NCI-H1417 (cell line): ENCODE results near the gene MFAP3L.
A peak's percentile ranks its signal among the peaks of the same experiment; 100 is the strongest.

Source experiments
- DNase-seq, 3 experiments: peaks; one replicate each; lab custom pipeline; 2025; lab: John Stamatoyannopoulos, UW

MFAP3L gene

DNA sequence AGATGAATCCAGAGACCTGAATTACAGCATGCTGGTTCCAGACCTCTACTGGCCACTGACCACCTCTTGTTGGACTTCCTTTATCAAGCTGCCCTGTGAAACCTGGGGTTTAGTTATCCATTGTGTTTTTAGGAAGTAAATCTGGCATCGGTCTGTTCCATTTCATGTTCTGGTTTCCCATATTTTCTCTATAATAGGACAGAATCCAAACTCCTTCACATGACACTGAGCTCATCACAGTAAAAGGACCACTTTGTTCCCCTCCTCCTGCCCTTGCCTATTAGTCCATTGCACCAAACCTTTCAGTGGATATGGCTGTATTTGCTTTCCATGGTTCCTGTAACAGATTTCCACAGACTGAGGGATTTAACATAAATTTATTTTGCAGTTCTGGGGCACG lies 4.0 kb downstream of the MFAP3L start:
- DNase-seq, result no peak

DNA sequence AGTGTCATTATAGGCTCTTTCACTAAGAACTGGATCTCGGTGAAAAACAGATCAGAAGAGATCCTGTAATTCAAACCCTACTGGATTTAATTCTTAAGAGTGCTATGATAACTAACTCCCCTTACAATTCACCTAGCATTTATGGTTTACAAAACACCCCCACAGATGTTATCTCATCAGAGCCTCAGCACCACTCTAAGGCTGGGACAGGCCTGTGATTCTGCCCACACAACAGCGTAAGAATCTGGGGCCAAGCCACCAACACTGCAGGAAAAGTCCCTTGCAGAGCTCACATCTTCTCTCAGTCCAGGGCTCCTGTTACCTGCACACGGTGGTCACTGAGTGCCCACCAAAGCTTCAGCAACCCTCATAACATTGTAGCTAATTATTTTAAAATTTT lies 8.9 kb downstream of the MFAP3L start:
- peak in 1 of 3 experiments; percentile 23 for DNase-seq

DNA sequence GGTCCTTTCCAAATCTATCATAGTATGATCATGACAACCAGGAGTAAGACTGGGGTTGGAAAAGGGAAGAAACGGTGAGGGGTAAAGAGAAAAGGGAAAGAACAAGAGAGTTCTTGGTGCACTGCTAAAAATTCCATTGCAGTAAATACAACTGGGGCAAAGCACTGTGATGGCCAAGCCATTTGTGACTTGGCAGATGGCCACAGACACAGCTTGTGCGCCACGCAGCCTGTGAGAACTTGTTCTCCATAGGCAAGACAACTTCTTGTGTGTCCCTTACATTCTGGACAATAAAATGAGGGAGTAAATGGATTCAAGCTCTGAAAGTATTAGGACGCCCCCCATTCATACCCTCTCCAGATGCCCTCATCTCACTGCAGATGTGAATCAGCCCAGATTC lies 10.9 kb downstream of the MFAP3L start:
- no peak for DNase-seq

DNA sequence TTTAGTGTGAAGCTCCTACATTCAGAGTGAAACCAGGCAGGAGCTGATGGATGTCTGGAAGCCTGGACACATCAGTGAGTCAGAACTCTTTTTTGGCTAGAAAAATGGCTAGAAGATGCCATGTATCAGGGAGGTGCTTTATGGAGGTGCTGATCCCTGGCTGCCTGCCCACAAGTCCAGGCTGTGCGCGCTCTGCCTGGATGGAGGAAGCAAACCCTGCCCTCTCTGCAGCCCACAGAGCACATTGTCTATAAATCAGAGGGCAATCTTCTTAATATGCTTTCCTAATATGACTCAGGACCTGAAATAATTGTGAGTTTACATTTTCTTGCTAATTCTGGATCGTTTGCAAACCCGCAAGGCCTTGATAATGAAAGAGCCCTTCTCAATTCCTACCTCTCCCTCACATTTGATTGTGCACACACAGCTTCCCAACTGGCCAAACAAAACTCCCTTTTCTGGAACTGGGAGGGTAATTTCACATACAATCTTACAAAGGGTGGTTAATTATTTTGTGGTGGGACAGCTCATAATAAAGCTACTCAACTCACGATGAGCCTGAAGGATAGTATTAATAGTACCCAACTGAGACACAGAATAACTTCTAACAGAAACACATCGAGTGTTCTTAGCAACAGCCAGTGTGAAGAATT lies 11.7 kb downstream of the MFAP3L start:
- peak in 1 of 3 experiments; percentile 14 for DNase-seq

DNA sequence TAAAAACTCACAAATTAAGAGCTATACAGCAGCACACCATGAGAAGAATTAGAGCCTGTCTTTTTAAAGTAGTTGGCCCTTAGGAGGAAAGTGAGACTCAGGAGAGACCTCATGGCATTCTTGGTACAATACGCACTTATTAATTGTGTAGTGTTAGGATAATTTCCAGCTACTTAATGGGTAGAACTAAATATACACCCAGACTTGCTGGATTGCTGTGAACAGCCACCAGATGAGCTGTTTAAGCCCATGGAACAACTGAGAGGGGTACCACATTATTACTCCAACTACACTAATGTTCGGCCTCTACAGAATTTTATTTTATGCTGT lies 13.6 kb downstream of the MFAP3L start:
- DNase-seq, result no peak

DNA sequence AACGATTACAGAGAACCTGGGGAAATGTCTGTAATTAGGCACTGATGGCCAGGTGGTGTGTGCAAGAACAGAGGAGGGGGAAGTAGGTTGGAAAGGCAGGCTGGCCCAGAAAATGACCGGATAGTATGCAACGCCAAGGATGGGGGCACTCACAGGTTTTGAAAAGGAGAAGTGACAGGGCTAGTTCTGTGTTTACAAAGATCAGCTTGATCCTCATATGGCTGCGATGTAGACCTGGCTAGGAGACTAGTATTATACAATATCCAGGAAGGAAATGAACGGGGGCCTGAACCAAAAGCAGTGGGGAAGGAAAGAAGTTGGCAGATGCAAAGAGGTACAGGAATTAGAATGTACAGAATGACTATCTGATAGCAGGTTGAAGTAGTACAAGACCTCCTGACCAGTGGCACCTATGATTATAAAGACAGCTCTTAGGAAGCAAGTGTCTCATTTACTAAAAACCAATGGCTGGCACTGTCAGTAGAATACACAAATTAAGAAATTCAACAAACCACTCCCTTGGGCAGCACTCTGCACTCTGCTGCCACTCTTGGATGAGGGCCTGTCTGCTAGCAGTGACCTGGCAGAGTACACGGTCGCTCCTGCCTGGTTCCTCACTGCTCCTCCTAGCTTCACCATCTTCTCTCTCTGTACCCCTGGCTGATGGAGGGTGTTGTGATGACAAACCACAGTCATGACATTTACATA lies 14.1 kb downstream of the MFAP3L start:
- no peak for DNase-seq

DNA sequence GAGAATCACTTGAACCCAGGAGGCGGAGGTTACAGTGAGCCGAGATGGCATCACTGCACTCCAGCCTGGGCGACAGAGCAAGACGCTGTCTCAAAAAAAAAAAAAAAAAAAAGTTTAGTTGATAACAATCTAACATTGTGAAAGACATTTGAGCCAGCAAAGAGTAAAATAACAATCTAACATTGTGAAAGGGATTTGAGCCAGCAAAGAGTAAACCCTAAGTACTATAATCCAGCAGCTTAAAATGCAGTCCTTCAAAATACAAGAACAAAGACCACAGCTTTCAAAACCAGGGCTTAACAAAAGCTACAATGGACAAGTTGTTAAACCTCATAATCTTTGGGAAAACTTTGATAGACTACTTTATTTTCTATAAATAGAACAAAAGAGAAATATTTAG lies 16.9 kb downstream of the MFAP3L start:
- DNase-seq, result no peak

DNA sequence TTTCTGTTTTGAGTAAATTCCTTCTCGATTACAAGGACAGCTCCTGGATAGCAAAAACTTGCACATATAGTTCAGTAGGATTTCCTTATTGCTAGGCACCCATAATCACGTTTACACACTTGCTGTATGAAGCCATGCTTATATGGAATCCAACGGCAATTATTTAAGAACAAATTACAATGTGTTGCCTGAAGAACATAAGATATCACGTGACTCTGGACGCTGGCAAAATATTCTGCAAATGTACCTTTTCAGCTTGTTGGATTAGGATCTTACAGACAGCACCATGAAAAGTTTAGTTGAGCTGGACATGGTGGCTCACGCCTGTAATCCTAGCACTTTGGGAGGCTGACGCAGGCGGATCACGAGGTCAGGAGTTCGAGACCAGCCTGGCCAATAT lies 17.4 kb downstream of the MFAP3L start:
- DNase-seq, result no peak

DNA sequence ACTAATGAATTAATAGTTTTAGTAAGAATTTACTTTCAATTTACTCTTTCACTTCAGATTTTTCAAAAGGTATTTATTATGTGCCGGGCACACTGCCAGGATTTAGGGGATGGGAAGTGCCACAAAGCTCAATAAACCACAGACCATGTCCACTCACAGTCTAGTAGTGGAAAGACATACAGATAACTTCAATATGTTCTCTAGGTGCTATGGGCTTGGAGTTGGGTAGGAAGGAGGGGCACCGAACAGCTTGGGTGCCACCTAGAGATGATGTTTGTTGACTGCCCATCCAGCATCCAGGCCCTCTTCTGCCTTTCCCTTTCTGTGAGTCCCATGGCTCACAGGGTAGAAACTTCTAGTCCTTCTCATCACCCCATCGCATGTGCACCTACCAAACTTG lies 17.8 kb downstream of the MFAP3L start:
- peak in 1 of 3 experiments; percentile 18 for DNase-seq

DNA sequence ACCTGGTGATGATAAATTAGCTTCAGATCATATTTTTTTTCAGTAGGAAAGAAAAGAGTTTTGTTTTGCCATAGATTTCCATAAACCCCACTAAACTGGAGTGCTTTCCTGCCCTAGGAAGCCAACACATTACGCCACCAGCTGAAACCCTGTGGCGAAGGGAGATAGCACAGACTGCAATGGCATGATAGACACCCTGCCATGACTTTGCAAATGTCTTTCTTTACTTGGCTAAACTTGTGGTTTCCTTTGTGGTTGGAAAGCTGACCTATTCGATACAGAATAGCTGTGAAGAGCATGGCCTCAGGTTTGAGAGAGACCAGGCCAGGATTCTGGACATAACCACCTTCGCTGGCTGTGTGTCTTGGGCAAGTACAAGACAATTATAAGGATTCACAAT lies 19.1 kb downstream of the MFAP3L start:
- no peak for DNase-seq

DNA sequence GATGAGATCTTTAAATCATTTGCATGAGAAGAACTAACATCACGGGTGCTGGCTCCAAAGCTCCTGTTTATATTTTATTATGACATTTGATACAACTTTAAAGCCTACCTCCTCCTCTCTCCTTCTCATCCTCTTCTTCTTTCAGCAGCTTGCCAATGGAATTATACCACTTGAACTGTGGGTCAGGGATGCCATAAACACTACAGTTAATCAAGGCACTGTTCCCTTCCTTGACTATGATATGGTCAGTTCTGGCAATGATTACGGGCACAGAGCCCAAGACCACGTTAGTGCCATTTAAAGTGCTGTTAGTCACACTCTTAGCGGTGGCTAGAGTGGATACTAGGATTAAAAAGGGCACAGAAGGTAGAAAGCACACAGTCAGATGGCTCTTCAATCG lies 20.7 kb downstream of the MFAP3L start:
- peak in 2 of 3 experiments; percentile 54 to 72 for DNase-seq

DNA sequence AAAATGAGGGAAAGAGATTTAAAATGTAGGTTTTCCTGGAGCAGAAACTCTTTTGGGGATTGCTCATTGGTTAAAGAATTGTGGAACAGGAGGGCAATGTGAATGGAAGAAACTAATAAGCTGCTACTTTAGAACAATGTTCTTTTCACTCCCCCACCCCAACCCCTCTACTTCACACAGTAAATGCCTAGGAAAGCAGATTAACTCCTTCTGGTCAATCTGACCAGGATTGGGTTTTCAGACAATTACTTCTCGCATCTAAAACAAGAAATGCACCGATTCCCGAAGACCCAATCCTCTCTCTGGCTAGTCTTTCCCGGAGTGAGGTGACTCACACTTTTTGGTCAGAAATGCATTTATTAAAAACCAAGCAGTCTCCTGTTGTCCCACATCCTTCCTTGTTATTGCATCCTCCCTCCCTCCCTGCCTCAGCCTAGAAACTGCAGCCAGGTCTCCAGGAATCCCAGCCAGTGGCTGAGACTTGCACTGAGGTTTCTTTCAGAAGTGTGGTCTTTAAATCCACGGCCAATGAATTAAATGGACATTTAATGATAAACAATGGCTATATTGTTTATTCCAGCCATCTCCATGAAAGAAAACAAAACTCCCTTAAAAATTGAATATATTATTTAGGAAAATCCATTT lies 21.4 kb downstream of the MFAP3L start:
- no peak for DNase-seq

DNA sequence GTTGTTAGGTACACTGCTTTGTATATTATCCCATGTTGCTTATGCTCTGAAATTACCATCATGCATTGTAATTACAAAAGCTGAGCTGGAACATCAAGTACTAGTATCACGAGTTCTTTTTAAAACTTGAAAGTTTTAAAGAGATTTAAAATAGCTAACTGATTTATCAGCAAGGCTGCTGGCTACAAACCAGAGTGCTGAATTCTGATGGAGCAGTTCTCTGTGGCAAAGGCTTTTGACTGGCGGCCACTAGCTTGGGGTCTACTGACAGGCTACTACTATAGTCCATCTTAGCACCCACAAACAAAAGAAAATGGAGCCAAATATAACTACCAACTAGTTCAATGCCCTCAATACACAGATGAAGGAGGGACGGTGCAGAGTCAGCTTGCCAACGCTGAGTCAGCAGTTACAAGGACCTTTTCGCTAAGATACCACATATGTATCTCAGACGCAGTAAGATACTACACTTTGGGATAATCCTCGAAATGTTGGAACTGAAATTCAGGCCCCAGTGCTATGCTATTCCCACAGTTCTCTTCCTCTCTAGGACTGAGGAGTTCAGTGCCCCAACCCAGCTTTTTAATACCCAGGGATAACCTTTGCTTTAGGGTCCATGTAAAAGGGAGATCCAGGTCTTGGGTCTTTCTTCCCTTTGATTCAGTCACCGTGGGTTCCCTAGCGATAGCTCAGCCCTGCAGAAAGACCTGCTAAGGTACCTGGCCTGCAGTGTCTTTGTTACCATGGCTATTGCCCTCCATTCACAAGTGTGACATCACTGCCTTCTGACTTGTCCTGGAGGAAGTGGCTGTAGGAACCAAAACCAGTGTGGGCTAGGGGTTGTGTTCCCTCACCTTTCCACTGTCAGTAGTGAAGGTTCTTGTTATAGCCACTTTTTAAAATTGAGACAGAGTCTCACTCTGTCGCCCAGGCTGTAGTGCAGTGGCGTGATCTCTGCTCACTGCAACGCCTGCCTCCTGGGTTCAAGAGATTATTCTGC lies 22.8 kb downstream of the MFAP3L start:
- DNase-seq, result no peak

DNA sequence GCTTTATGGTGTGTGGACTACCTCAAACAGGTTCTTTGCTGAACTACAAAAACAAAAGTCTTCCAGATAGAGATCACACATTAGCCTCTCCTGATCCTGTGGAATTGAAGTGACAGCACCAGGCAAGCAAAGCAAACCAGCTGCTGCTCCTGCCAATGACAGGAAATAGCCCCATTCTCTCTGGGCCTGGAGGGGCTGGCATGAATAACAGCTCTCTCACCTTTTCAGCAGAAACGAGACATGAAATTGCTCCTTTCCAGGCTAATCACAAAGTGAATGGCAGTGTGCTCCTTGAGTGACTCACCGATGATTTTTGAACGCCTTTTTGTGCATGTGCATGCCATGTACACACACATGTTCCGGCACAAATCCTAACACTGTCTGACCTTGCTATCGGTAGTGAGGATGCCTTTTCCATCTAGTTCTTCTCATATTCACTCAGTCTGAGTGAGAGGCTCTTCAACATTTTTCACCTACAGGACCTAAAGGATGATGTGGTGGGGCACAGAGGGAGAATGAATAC lies 24.4 kb downstream of the MFAP3L start:
- DNase-seq, result peak in 2 of 3 experiments; percentile 8 to 32

DNA sequence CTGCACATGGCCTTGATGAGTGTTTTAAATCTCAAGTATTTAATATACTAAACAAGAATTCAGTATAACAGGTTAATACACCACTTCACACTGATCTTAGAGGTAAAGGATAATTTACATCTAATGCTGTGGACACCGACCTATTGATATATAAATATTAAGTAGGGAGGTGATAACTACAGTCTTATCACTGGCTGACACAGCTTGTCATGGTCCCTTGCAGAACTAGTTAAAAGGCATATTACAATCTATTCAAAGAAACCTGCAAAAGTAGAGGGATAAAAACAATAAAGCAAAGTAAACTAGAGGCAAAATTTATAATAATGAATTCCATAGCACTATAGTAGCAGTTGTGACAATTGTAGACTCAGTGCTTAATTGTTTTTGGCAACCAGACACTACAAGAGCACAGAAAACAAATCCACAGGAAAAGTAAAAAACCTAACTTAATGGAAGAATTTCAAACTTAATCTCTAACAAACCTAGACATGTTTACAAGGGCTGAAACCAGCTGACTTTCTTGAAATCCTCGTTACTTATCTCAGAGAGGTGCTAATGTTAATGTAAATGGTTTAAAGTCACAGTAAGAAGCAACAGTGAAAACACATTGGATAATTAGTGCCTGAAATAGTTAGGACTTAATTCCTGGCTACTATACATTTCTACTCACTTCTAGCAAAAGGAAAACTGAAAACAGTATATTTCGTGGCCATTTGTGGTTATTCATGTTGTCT lies 25.0 kb downstream of the MFAP3L start:
- no peak for DNase-seq

DNA sequence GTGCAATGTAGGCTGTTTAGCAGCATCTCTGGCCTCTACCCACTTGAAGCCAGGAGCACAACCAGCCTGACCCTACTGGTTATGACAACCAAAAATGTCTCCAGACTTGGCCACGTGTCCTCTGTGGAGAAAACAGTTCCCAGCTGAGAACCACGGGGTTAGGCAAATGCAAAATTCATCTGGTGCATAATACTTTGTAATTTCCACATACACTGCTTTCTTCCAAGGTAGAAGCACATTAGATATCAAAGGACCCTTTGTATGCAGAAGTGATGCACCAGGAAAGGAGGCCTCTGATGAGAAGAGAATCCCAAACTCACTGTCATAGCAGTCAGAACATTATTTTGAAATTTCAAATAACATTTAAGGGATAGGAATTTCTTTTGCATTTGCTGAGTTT lies 26.3 kb downstream of the MFAP3L start:
- DNase-seq, result no peak

DNA sequence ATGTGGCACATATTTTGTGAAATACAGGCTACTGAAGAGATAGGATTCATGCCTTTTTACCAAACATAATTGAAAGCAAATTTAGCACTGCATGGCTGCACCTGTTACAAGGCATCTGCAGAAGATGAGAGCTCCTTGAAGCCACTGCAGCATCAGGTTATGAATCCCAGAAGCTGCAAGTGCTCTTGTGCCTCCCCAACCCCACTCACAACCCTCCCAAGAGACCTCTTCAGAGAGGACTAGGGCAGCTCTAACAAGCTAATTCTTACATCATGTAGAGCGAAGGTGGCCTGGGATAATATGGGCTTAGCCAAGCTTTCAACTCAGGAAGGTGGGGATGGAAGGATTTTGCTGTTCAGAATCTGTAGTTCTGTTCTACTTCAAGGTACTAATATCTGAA lies 27.2 kb downstream of the MFAP3L start:
- DNase-seq, result peak; percentile 17 to 96 (median 60)

DNA sequence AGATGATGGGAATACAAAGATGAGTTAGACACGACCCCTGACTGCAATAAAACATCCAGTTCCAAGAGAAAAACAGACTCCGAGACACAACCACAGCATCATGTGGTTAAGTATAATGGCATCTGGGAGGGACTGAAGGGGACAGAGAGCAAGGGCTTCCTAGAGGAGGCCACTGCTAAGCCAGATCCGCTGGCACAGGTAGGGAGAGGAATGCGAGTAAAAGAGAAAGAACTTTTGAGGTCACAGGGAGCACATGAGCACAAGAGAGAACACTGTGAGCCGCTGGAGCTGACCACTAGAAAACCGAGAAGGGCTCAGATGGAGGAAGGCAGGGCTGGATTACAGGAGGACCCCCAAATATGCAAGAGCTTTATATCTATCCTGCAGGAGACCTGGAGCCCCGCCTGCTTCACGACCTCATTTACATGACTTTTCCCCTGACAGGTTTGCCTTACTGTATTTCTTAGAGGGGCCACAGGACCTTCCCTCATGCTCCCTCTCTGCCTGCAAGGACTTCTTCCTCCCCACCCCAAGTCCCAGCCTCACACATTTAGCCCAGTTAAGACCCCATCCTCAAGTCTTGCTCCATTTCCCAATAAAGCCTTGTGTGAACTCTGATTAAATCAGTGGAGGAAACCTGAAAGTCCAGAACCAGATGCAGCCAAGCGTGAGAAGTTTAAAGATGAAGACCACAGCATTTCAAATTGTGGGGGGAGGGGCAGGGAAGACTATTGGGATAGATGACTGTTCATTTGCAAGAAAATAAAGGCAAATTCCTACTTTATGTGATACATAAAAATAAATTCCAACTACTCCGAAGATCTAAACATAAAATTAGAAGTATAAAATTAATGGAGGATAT lies 29.6 kb downstream of the MFAP3L start:
- DNase-seq, result no peak

DNA sequence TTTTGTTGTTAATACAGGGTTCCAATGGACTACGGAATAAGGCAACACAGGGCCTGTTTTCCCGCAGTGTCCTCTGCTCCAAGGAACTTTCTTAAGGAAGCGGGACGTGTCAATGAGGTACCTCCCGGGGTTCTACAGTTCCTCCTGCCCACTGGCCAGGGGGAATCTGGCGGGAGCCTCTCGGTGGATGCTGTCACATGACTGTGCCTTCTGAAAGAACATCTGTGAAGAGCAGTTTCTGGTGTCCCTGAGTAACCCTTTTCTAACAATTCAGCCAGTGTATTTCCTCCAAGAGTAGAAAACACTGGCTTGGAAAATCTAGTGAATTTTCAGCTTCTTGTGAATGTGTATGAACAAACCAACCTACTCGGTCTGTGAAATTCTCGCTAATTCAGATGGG lies 32.7 kb downstream of the MFAP3L start:
- DNase-seq, result no peak

DNA sequence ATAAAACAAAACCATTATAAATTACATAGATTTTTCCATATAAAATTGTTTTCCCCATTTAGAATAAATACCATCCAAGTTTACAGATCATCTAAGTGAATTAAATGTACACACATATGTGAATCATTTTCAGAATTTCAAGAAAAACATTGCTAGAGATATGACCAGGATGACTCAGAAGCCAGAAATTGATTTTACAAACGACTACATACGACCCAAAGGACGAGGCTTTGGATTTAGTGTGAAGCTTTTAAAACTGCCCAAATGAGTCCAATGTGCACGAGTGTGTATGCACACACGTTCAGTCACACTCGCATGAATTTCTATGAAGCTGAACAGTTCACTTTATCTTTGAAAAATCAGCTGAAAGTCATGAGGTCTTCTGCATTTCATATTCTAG lies 37.9 kb downstream of the MFAP3L start:
- DNase-seq, result no peak
